Colonic mucosa (tissue), 4 donors: Measurements from ENCODE around the gene TBXA2R. TPM values are rescaled to one million over a fixed set of nuclear protein-coding genes. Genes with fewer than 3 reads are reported as not detected.

ENCODE experiments used
- DNase-seq: peaks from one replicate; pipeline ENCODE4 v3.0.0-alpha.2; 2020
- H3K27ac ChIP-seq: fragments of 200-600 bp; one replicate; pipeline ENCODE4 v1.8.0; 2021
- H3K27me3 ChIP-seq: fragments of 200-600 bp; one replicate; pipeline ENCODE4 v1.8.0; 2021
- H3K36me3 ChIP-seq: fragments of 200-600 bp; one replicate; pipeline ENCODE4 v1.8.0; 2021
- H3K4me1 ChIP-seq: fragments of 200-600 bp; one replicate; pipeline ENCODE4 v1.8.0; 2021; ENCODE audit warnings: mild to moderate bottlenecking
- H3K4me3 ChIP-seq: fragments of 200-600 bp; one replicate; pipeline ENCODE4 v1.8.0; 2021
- H3K9ac ChIP-seq, 2 donors: one replicate each; pipeline ENCODE4 v1.7.0; 2013; ENCODE audit warnings: control low read depth in 2 of 2, low read depth in 2 of 2, low read length in 2 of 2
- H3K9me3 ChIP-seq: fragments of 200-600 bp; one replicate; pipeline ENCODE4 v1.8.0; 2021
- intact Hi-C: fragments of 100-400 bp; cut with DNase I; formaldehyde crosslinking; loops from one replicate; pipeline ENCODE4 v1.14.1; 2022
- total RNA-seq, 2 donors: library from RNA; stranded (reverse); fragmentation: NEBNext Ultra II Directional in 1 of 2; extraction: Animal tissue kit (Norgen Biotek cat#: 25700) in 1 of 2; gene quantifications; one replicate each; pipeline ENCODE4 v1.2.1, GENCODE V29; 2021
- TF ChIP-seq, protein P1 (sequence below): fragments of 200-600 bp; IDR thresholded peaks from one replicate; pipeline ENCODE4 v1.8.0; 2022; ENCODE audit warnings: antibody characterized with exemption, mild to moderate bottlenecking
- donor health status: healthy.
- donor health status: DM: no; HTN: no; CAD: no.
- donor health status: DM: no; HTN: no; CAD: no.

Gene TBXA2R
- total RNA-seq, 2 donors from 2014 or later: 1.5 to 1.7 TPM

DNA sequence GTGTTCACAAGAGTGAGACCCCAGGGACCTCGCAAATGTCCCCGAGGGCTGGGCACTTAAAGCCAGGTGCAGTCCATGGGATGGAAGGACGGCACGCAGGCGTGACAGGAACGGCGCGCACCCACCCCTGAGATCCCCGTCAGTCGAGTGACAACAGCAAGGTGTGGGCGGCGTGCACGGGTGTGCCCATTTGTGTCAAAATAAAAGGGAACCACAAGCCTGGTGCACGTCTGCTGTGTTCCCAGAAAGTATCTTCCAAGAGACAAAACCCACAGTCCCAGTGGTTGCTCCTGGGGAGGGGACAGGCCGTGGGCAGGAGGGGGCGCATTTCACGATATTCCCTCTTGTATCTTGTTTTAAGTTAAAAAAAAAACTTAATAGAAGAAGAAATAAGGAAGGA is 35.6 kb upstream of the TBXA2R start:
- no peaks in the 10 kb centered on the region for H3K9me3 ChIP-seq
- DNase-seq: no peak
- no peak overlapping the region for H3K27ac ChIP-seq
- TF ChIP-seq, protein P1, sequence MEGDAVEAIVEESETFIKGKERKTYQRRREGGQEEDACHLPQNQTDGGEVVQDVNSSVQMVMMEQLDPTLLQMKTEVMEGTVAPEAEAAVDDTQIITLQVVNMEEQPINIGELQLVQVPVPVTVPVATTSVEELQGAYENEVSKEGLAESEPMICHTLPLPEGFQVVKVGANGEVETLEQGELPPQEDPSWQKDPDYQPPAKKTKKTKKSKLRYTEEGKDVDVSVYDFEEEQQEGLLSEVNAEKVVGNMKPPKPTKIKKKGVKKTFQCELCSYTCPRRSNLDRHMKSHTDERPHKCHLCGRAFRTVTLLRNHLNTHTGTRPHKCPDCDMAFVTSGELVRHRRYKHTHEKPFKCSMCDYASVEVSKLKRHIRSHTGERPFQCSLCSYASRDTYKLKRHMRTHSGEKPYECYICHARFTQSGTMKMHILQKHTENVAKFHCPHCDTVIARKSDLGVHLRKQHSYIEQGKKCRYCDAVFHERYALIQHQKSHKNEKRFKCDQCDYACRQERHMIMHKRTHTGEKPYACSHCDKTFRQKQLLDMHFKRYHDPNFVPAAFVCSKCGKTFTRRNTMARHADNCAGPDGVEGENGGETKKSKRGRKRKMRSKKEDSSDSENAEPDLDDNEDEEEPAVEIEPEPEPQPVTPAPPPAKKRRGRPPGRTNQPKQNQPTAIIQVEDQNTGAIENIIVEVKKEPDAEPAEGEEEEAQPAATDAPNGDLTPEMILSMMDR: no peak
- H3K9ac ChIP-seq: no peak overlapping the region
- no peaks in the 10 kb centered on the region for H3K27me3 ChIP-seq
- no peak overlapping the region for H3K4me3 ChIP-seq
- no peaks in the 10 kb centered on the region for H3K4me1 ChIP-seq
- no peaks in the 10 kb centered on the region for H3K36me3 ChIP-seq
- intact Hi-C loops: no loop called here

DNA sequence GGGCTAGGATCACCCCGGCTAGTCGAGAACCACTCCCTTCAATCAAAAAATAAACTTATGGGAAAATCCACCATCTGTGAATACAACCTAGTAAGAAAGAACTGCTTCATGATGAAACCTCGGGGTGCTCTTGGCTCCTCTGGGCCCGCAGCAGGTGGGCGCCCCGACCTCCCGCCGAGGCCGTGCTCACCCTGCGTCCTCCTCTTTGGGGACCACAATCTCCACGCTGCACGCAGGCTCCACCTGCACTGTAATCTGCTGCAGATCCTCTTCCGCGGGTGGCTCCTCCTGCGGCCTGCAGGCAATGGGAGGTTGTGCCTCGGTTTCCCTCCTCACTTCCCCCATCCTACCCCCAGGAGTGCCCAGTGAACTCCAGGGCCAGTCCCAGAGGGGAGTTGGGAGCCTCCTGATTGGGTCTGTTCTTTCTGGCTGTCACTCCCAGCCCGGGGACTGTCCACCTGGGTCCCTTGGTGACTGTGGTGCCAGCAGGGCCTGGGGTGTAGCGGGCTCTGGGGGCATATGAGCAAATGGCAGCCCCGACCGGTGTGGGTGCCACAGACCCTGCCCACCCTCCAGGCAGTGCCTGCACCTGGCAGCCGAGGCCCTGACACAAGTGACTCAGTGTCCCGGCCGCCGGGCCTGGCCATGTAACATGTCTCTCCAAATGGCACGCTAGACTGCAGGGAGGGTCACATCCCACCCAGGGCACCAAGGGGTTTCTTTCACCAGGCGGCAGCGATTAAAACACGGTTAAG is 35.0 kb upstream of the TBXA2R start:
- DNase-seq: no peak
- no peak overlapping the region for H3K4me3 ChIP-seq
- no peaks in the 10 kb centered on the region for H3K4me1 ChIP-seq
- H3K9ac ChIP-seq: no peak overlapping the region
- TF ChIP-seq, protein P1: no peak
- H3K9me3 ChIP-seq: no peaks in the 10 kb centered on the region
- no peaks in the 10 kb centered on the region for H3K36me3 ChIP-seq
- H3K27ac ChIP-seq: no peak overlapping the region
- intact Hi-C loops: no loop called here
- no peaks in the 10 kb centered on the region for H3K27me3 ChIP-seq

DNA sequence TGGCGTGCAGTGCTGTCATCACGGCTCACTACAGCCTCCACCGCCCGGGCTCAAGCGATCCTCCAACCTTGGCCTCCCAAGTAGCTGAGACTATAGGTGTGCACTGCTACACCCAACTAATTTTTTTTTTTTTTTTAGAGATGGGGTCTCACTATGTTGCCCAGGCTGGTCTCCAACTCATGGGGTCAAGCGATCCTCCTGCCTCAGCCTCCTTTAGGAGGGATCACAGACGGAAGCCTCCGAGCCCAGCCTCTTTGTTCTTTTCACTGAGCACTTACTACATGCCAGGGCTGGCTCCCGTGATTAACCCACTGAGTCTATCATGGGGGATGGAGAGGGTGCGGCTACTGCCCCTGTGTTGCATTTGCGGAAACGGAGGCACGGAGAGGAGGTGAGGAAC is 32.8 kb upstream of the TBXA2R start:
- no peak overlapping the region for H3K4me3 ChIP-seq
- DNase-seq: no peak
- no peak overlapping the region for H3K27ac ChIP-seq
- TF ChIP-seq, protein P1: no peak
- H3K9me3 ChIP-seq: no peaks in the 10 kb centered on the region
- H3K36me3 ChIP-seq: no peaks in the 10 kb centered on the region
- H3K4me1 ChIP-seq: no peaks in the 10 kb centered on the region
- H3K27me3 ChIP-seq: no peaks in the 10 kb centered on the region
- H3K9ac ChIP-seq: no peak overlapping the region
- intact Hi-C loops: no loop called here

GRCh38 chr19:3638208-3639193 is 31.8 kb upstream of the TBXA2R start:
- no peaks in the 10 kb centered on the region for H3K36me3 ChIP-seq
- intact Hi-C loops: no loop called here
- no peak overlapping the region for H3K4me3 ChIP-seq
- TF ChIP-seq, protein P1: no peak
- H3K4me1 ChIP-seq: no peaks in the 10 kb centered on the region
- no peak overlapping the region for H3K9ac ChIP-seq
- no peaks in the 10 kb centered on the region for H3K27me3 ChIP-seq
- no peaks in the 10 kb centered on the region for H3K9me3 ChIP-seq
- no peak overlapping the region for H3K27ac ChIP-seq
- no peak for DNase-seq

- intact Hi-C loops: no loop called here
- Histone ChIP-seq H3K27ac (no peak overlapping the region), H3K36me3 (no peaks in the 10 kb centered on the region), H3K27me3 (no peaks in the 10 kb centered on the region), H3K4me3 (no peak overlapping the region), H3K9ac (no peak overlapping the region), H3K9me3 (no peaks in the 10 kb centered on the region), H3K4me1 (no peaks in the 10 kb centered on the region)
- TF ChIP-seq, protein P1: no peak
- DNase-seq: no peak
Measured at GRCh38 chr19:3637621-3638020, 30.9 kb upstream of the TBXA2R start.
